Ishikawa (cell line): ENCODE measurements around the gene ATP5PD.

Experiments used
- CEBPB ChIP-seq: IDR thresholded peaks from 2 replicates; pipeline ENCODE4 v1.6.1; 2012
- CREB1 ChIP-seq: IDR thresholded peaks from 2 replicates; pipeline ENCODE4 v1.6.1; 2012; ENCODE audit warnings: low read depth
- EP300 ChIP-seq: IDR thresholded peaks from 2 replicates; pipeline ENCODE4 v1.6.1; 2012; ENCODE audit warnings: borderline replicate concordance
- FOXM1 ChIP-seq: IDR thresholded peaks from 2 replicates; pipeline ENCODE4 v1.6.1; 2012; ENCODE audit warnings: low read depth, borderline replicate concordance
- MAX ChIP-seq: IDR thresholded peaks from 2 replicates; pipeline ENCODE4 v1.6.1; 2012
- NFIC ChIP-seq: IDR thresholded peaks from 2 replicates; pipeline ENCODE4 v1.6.1; 2012
- RAD21 ChIP-seq: IDR thresholded peaks from 2 replicates; pipeline ENCODE4 v1.6.1; 2012; ENCODE audit warnings: low read depth
- REST ChIP-seq: IDR thresholded peaks from 2 replicates; pipeline ENCODE4 v1.6.1; 2012; ENCODE audit warnings: low read depth, mild to moderate bottlenecking
- TAF1 ChIP-seq: IDR thresholded peaks from 2 replicates; pipeline ENCODE4 v1.6.1; 2012; ENCODE audit warnings: low read depth, mild to moderate bottlenecking
- TCF12 ChIP-seq: IDR thresholded peaks from 2 replicates; pipeline ENCODE4 v1.6.1; 2012; ENCODE audit warnings: low read depth
- TEAD4 ChIP-seq: IDR thresholded peaks from 2 replicates; pipeline ENCODE4 v1.6.1; 2012
- USF1 ChIP-seq: IDR thresholded peaks from 2 replicates; pipeline ENCODE4 v1.6.1; 2012
- YY1 ChIP-seq: IDR thresholded peaks from 2 replicates; pipeline ENCODE4 v1.6.1; 2012; ENCODE audit warnings: low read depth
- ZBTB7A ChIP-seq: IDR thresholded peaks from 2 replicates; pipeline ENCODE4 v1.6.1; 2012; ENCODE audit warnings: low read depth

- TF ChIP-seq CEBPB (no peak), TAF1 (no peak), USF1 (no peak), EP300 (no peak), REST (no peak), FOXM1 (no peak), CREB1 (no peak), ZBTB7A (no peak), MAX (no peak), TCF12 (no peak), YY1 (no peak), NFIC (no peak), TEAD4 (no peak), RAD21 (no peak)
Observed at GRCh38 chr17:75001915-75002843, 44.6 kb downstream of the ATP5PD start.
